Activated B cell treated with CpG ODN at 0.5 μM for 24 hours (primary cell): ENCODE measurements around the gene AMER3. TPM values are rescaled to one million over a fixed set of nuclear protein-coding genes. Genes with fewer than 3 reads are reported as not detected.
A peak's percentile ranks its signal among the peaks of the same experiment; 100 is the strongest.

Experiments
- ATAC-seq: fragments of 200-7000 bp; cut with Tn5 transposase; one replicate; pipeline ENCODE4 v1.10.0; 2021; ENCODE audit warnings: low read depth, mild to moderate bottlenecking, moderate library complexity
- CTCF ChIA-PET: fragments of 350-600 bp; sonication (Branson Sonifier 250); formaldehyde crosslinking; loops from one replicate; lab custom pipeline; 2021; ENCODE audit warnings: antibody characterized with exemption; lab: Charles Lee
- POLR2A ChIA-PET: fragments of 350-600 bp; sonication (Branson Sonifier 250); formaldehyde crosslinking; loops from one replicate; lab custom pipeline; 2021; ENCODE audit warnings: antibody characterized with exemption; lab: Charles Lee
- DNase-seq: peaks from one replicate; pipeline ENCODE4 v3.0.0; 2022
- H3K27ac Mint-ChIP-seq: one replicate; pipeline ENCODE4 v1.8.0; 2020; ENCODE audit warnings: mixed read lengths
- H3K27me3 Mint-ChIP-seq: one replicate; pipeline ENCODE4 v1.8.0; 2021; ENCODE audit warnings: mixed read lengths
- H3K36me3 Mint-ChIP-seq: one replicate; pipeline ENCODE4 v1.8.0; 2021; ENCODE audit warnings: low read depth, mixed read lengths
- H3K4me1 Mint-ChIP-seq: one replicate; pipeline ENCODE4 v1.8.0; 2021; ENCODE audit warnings: mixed read lengths
- H3K4me3 Mint-ChIP-seq: one replicate; pipeline ENCODE4 v1.8.0; 2020; ENCODE audit warnings: mild to moderate bottlenecking, mixed read lengths
- H3K9me3 Mint-ChIP-seq: one replicate; pipeline ENCODE4 v1.8.0; 2020; ENCODE audit warnings: mixed read lengths
- CTCF ChIP-seq: fragments of 200-600 bp; IDR thresholded peaks from one replicate; pipeline ENCODE4 v1.8.0; 2022; ENCODE audit warnings: antibody characterized with exemption, mild to moderate bottlenecking
- intact Hi-C: fragments of 100-400 bp; cut with micrococcal nuclease; formaldehyde crosslinking; loops from one replicate; pipeline ENCODE4 v1.15.1; 2024
- total RNA-seq: library from RNA; stranded (reverse); gene quantifications from 2 replicates; pipeline ENCODE4 v1.2.3, GENCODE V29; 2022

Gene AMER3
- total RNA-seq, 1 donor from 2014 or later = not detected

GRCh38 chr2:130726614-130727180 lies 28.6 kb upstream of the AMER3 start:
- H3K9me3 Mint-ChIP-seq = peaks cover 5% of the 10 kb centered on the region
- no peak for ATAC-seq
- POLR2A ChIA-PET = no interaction called here
- peaks cover 15% of the 10 kb centered on the region for H3K4me1 Mint-ChIP-seq
- no peaks in the 10 kb centered on the region for H3K36me3 Mint-ChIP-seq
- H3K4me3 Mint-ChIP-seq = peak overlapping the region; percentile 79
- no peak overlapping the region for H3K27ac Mint-ChIP-seq
- CTCF ChIA-PET = no interaction called here
- H3K27me3 Mint-ChIP-seq = no peaks in the 10 kb centered on the region
- TF ChIP-seq CTCF = no peak
- intact Hi-C loops = loop anchor here (10.0 kb wide), 1 partner anchor 382 kb away; the partner anchor contains the start of gene IMP4
- DNase-seq = no peak

GRCh38 chr2:130727286-130727924 lies 27.9 kb upstream of the AMER3 start:
- ChIA-PET POLR2A (no interaction called here), CTCF (no interaction called here)
- intact Hi-C loops = loop anchor here (10.0 kb wide), 1 partner anchor 383 kb away; the partner anchor contains the start of gene IMP4
- ATAC-seq (peak; percentile 96), DNase-seq (peak; percentile 67)
- Mint-ChIP-seq H3K27ac (no peak overlapping the region), H3K36me3 (no peaks in the 10 kb centered on the region), H3K4me3 (peak overlapping the region; percentile 79), H3K4me1 (peaks cover 15% of the 10 kb centered on the region), H3K9me3 (peaks cover 1% of the 10 kb centered on the region), H3K27me3 (no peaks in the 10 kb centered on the region)
- TF ChIP-seq CTCF = no peak

- no peak for TF ChIP-seq CTCF
- CTCF ChIA-PET = no interaction called here
- POLR2A ChIA-PET = no interaction called here
- H3K4me3 Mint-ChIP-seq = peak overlapping the region; percentile 79
- peaks cover 15% of the 10 kb centered on the region for H3K4me1 Mint-ChIP-seq
- intact Hi-C loops = loop anchor here (1.0 to 10.0 kb wide), 2 partner anchors 70 to 383 kb away; partner anchors contain the start of gene IMP4
- H3K27me3 Mint-ChIP-seq = no peaks in the 10 kb centered on the region
- H3K27ac Mint-ChIP-seq = no peak overlapping the region
- peak; percentile 19 for ATAC-seq
- DNase-seq = no peak
- H3K9me3 Mint-ChIP-seq = no peaks in the 10 kb centered on the region
- H3K36me3 Mint-ChIP-seq = no peaks in the 10 kb centered on the region
Observed at GRCh38 chr2:130728007-130728454, 27.3 kb upstream of the AMER3 start.

GRCh38 chr2:130728549-130729316 lies 26.6 kb upstream of the AMER3 start, which contains the start of gene GPR148:
Gene GPR148 (plus strand): TSS chr2:130729070. CDS start chr2:130729152, 82 bp downstream.
- intact Hi-C loops = loop anchor here (1.0 to 10.0 kb wide), 2 partner anchors 70 to 384 kb away; partner anchors contain the start of gene IMP4

More at GRCh38 chr2:130728549-130729316, 26.6 kb upstream of the AMER3 start, which contains the start of gene GPR148:
- ChIA-PET POLR2A (no interaction called here), CTCF (no interaction called here)
- peaks cover 15% of the 10 kb centered on the region for H3K4me1 Mint-ChIP-seq
- peak within 1 kb of the TSS; percentile 79 for H3K4me3 Mint-ChIP-seq
- no peak within 1 kb of the TSS for H3K27ac Mint-ChIP-seq
- no peak for TF ChIP-seq CTCF
- H3K36me3 Mint-ChIP-seq = no peaks in the 10 kb centered on the region
- DNase-seq = no peak
- no peaks in the 10 kb centered on the region for H3K27me3 Mint-ChIP-seq
- no peaks in the 10 kb centered on the region for H3K9me3 Mint-ChIP-seq
- no peak for ATAC-seq
